ENCODE measurements around the gene HHAT. TPM values are rescaled to one million over a fixed set of nuclear protein-coding genes. Genes with fewer than 3 reads are reported as not detected.
A peak's percentile ranks its signal among the peaks of the same experiment; 100 is the strongest.

The HHAT gene
- total RNA-seq, 1 donor from 2014 or later: 19.9 TPM

DNA sequence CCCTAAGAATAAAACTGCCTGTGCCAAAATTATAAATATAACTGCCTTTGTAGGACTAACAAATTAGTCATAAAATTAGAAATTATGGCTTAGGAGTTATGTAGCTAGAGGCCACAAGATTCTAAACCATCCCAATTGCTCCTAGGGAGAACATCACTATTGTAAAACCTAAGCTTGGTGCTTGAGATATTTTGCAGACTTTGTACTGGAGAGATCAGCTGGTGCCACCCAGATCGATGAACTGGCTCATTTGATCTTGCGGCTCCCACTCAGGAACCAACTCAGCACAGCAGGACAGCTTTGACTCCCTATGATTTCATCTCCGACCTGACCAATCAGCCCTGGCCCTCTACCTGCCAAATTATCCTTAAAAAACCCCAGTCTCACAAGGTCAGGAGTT, 30.6 kb downstream of the HHAT start:
- no peak for DNase-seq (ENCODE audit: low spot score)

DNA sequence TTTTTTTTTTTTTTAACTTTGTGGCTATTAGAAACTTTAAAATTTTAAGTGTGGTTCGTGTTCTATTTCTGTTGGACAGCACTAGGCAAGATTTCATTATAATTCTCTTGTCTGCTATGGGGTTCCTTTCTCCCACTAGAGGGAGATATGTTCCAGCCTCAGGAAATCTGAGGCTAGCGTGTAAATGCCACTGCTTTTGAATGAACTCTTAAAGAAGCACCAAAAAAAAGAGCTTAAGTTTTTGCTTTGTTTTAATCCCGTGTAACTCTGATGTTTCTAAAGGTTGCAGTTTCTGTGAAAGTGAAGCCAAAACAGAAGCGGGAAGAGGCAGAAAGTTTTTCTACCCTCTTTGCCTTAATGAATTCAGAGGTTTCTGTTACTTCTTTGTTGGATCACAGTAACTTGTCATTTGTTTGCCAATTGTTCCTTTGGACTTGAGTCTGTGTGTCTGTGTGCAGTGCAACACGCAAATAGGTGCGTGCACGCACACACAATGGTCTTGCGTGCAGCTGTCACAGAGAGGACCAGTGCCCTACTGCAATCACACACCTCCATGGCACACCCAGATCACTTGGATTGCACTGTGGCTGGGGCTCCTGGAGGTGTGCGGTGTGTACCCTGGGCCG, 32.3 kb downstream of the HHAT start:
- DNase-seq (ENCODE audit: low spot score): no peak

DNA sequence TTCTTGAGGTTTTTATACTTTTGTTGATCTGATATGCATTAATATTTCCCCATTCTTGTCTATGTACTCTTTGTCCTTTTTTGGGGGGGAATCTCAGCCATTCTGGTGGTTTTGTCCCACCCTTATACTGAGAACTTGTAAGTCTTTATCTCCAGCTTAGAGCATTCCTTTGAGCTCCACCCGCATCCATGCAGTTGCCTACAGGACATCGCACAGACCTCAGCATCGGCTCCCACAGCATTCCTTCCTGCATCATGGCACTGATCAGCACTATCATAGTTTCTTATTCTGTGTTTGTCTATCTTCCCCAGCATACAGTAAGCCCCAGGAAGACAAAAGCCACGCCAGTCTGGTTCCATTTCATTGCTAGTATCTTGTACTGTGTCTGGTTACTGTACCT, 33.0 kb downstream of the HHAT start:
- DNase-seq (ENCODE audit: low spot score): no peak

DNA sequence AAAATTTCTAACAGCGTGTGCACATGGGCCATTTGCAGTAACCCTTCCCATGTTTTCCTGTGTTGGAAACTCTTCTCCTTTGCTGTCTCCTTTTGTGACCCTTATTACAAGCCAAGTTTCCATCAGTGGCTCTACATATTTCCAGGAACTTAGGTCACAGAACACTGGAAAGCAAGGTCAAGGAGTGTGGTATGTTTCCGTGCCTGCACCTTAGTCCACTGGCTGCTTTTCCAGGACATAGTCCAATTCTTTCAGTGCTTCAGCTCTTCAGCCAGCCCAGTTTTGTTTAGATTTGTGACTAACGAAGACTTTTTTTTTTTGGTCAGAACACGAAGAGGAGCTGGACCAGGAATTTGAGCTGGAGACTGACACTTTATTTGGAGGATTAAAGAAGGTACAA, 33.8 kb downstream of the HHAT start:
- DNase-seq (ENCODE audit: low spot score): no peak

- no peak for DNase-seq (ENCODE audit: low spot score)
Measured at GRCh38 chr1:210363119-210363518, 34.4 kb downstream of the HHAT start.

GRCh38 chr1:210364479-210364878, 35.8 kb downstream of the HHAT start:
- DNase-seq (ENCODE audit: low spot score): peak; percentile 61

- DNase-seq (ENCODE audit: low spot score): no peak
Measured at GRCh38 chr1:210366767-210367166, 38.1 kb downstream of the HHAT start.

DNA sequence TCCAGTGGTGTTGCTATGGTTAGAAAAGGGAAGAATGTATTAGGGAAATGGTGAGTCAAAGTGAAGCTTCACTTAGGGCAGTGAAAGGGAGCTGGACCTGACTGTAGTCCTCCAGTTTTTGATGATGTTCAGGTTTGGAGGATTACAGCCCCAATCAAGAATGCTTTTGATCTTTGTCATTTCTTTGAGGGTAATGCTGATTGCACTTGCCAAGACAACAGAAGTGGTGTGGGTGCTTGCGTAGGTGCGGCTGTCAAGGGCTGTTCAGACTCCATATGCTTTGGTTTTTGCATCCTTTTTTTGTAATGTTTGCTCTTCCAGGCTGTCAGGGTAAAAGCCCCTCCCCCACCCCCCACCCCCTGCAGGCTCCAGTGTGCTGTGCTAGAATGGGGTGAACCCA, 38.9 kb downstream of the HHAT start:
- no peak for DNase-seq (ENCODE audit: low spot score)

GRCh38 chr1:210369425-210369824, 40.7 kb downstream of the HHAT start:
- no peak for DNase-seq (ENCODE audit: low spot score)

DNA sequence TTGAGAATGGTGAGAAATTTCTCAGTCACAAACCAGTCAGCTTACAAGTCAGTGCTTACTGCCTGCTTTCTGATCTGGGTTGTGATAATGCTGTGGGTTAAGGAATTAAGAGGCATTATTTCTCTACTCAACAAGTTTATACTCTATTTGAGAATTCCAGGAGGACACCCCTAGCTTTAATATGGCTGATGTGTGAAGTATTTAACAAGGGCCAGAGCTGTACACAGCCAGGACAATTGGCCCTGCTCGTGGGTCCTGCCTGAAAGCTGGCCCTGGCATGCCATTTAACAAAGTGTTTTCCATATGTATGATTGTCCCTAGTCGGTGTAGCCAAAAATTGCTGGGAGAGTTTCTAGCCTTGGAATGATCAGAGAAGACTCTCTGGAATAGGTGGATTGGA, 43.2 kb downstream of the HHAT start:
- no peak for DNase-seq (ENCODE audit: low spot score)

DNA sequence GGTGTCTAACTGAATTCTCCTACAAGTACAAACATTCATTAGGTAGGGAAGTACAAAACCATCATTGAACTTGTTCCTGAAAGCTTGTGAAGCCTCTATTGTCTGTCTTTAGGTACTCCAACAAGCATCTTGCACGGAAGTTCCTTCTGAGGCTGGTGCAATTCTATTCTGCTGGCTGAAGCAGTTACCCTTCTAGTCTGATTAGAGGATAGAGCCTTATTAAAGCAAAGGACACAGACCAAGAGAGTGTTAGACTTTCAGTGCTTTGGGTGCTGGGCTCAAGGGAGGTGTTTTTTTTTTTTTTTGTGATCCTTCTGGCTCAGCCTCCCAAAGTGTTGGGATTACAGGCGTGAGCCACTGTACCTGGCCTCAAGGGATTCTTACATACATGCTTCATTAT, 43.8 kb downstream of the HHAT start:
- no peak for DNase-seq (ENCODE audit: low spot score)

- no peak for DNase-seq (ENCODE audit: low spot score)
Measured at GRCh38 chr1:210372931-210373627, 44.4 kb downstream of the HHAT start.

- no peak for DNase-seq (ENCODE audit: low spot score)
Measured at GRCh38 chr1:210373628-210373877, 44.9 kb downstream of the HHAT start.

DNA sequence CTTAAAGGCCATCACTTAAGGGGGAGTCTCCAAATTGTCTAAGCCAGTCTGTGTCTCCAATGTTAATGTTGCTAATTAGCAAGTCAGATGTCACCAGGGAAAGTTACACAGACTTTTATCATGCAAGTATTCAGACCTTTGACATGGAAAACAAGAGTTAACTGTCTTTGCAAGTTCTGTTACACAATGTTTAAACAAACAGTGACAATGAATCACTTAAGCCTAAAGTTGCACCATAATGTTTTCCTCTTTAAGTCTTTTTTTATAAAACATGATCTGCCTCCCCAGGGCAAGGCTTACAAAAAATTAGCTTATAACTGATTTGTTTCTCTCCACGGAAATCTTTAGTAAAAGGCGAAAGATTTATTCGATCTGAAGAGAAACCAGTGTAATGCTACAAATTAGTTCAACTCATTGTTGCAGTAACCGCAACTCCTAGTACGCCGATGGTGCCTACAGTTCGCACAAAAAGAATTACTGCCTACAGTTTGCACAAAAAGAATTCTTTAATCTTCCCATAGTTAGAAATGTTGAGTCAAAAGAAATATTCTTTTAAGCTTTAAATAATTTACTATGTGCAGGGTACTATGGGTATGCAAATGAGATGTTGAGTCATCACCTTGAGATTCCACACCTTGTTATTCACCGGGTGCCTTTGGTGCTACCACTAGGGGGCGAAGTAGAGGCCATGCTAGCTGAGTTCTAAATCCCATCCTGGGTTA, 45.3 kb downstream of the HHAT start:
- DNase-seq (ENCODE audit: low spot score): peak; percentile 64

- DNase-seq (ENCODE audit: low spot score): no peak
Measured at GRCh38 chr1:210374600-210374953, 45.9 kb downstream of the HHAT start.

- DNase-seq (ENCODE audit: low spot score): no peak
Measured at GRCh38 chr1:210376836-210377372, 48.2 kb downstream of the HHAT start.

DNA sequence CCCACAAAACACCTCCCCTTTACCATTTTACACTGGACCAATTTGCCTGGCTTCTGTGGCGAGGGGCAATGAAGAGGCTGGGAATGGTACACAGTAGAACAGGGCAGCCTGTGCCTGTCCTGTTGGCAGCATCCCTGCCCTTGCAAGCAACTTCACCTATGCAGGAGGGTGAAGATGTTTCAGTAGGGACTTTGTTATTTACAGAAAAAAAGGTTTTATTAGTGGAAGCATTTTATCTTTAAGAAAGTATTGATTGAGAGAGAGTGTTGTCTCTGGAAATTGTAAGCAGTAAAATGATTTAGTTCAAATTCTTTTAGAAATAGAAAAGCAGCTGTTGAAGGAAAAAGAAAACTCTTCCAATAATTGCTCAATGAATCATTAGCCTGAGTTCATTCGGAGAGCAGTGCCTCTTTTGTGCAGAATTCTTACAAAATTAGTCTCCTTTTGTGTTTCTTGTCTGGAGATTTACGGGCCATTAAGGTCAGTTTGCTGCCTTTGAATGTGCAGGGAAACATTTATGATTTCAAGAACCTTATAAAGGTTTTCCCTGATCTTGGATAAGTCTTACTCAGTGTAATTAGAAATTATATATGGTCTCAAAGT, 49.1 kb downstream of the HHAT start:
- no peak for DNase-seq (ENCODE audit: low spot score)

GRCh38 chr1:210378736-210379135, 50.0 kb downstream of the HHAT start:
- no peak for DNase-seq (ENCODE audit: low spot score)

- DNase-seq (ENCODE audit: low spot score): no peak
Measured at GRCh38 chr1:210381934-210382333, 53.2 kb downstream of the HHAT start.

- no peak for DNase-seq (ENCODE audit: low spot score)
Measured at GRCh38 chr1:210384625-210385024, 55.9 kb downstream of the HHAT start.

- DNase-seq (ENCODE audit: low spot score): no peak
Measured at GRCh38 chr1:210385228-210385627, 56.5 kb downstream of the HHAT start.

DNA sequence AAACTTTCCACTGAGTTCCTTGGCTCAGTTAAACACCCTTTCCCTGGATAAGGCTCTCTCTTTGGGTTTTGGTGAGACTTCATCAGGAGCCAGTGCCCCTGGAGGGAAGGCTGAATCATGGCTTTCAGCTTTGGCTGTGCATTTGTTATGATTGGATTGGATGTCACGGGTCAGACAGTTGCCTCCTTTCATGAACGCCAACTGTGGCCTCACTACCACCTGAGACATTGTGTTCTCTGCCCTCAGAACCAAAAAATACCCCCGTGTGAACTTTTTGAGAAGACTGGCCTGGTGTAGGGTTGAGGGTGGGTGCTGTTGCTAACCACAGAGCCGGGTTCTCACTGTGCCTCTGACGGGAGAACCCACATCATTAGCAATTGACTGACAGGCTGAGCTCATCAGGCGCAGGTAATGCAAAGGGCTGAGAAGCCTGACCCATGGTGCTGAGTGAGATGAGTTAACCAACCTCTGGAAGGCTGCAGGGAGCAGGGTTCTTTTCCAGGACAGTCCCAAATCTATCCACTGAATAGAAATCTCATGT, 65.6 kb downstream of the HHAT start:
- no peak for DNase-seq (ENCODE audit: low spot score)

GRCh38 chr1:210396541-210396940, 67.8 kb downstream of the HHAT start:
- DNase-seq (ENCODE audit: low spot score): no peak

Measured in ureter (tissue), 1 donor.